ENCODE results near the gene DUT.
"Not testable (repeated sequence)": the region's sequence is repeated elsewhere in the genome, so short reads cannot be mapped to it uniquely, and the experiment has no call there.

The DUT gene

DNA sequence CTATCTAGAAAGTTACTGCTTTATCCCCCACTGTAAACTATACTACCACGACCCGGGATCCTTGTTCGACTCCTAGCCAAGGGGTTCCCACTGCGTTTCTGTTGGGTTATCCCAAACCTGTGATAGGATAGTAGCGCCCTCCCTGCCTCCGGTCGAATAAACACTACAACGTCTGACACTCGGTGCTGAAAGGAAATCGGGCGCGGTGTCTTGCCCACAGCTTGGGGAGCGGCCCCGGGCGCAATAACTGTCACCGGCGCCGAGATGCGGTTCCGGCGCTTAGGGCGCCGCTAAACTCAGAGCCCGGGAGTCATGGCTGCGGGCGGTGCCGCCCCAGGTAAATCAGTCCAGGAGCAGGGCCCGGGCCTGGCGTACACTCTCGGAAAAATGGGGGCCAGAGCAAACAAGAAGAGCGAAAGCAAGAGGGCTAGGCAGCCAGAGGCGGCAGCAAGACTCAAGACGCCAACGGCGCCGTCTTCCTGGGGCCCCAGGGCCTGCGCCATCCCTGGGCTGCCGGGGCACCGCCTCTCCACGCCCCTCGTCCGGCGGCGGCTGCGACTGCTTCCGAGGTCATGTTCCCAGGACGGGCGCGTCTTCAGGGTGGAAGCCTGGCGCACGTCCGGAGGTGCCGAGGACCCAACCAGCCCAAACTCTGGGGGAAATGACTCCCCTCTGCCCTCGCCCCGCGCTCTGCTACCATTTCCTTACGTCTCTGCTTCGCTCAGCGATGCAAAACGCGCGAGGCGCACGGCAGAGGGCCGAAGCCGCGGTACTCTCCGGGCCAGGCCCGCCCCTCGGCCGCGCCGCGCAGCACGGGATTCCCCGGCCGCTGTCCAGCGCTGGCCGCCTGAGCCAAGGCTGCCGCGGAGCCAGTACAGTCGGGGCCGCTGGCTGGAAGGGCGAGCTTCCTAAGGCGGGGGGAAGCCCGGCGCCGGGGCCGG, at the start of gene DUT:
TSS of gene DUT (plus strand) at position 575 of the 941 bp plus-strand sequence. CDS start at position 662, 87 bp downstream.
- DNase-seq (ENCODE audit: low spot score): peak; percentile 69

DNA sequence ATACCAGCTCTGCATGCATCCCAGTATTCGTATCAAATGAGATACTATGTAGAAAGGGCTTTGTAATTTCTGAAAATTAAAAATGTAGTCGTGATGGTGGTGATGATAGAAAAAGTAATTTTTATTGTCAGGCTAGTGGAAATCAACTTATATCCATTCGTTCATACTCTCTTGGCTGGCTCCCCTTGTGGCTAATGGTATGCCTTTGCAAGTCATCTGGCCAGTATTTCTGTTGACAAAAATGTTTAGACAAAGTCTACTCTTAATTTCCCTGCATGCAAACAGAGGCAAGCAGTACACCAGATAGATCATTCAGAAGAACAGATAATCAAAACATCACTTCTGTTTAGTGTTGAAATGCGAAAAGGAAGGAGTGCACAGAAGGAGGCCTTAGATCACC, 49.6 kb upstream of the DUT start:
- no peak for DNase-seq (ENCODE audit: low spot score)

DNA sequence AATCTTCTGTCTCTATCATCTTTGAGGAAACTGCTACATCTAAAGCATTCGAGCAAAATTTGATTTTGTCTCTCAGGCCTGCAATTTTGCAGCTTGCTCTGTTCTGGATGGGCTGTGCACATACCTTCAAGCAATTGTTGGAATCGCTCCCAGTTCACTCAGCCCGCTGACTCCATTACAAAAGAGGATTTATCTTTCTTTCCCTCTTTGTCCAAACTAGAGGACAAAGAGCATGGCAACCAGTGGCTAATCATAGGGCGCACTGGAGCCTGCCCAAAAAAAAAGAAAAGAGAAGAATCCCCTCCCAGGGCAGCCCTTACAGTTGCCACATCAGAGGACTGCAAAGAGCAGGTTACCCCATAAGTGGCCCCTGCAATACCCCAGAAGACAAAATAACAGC, 49.0 kb upstream of the DUT start:
- DNase-seq (ENCODE audit: low spot score): no peak

DNA sequence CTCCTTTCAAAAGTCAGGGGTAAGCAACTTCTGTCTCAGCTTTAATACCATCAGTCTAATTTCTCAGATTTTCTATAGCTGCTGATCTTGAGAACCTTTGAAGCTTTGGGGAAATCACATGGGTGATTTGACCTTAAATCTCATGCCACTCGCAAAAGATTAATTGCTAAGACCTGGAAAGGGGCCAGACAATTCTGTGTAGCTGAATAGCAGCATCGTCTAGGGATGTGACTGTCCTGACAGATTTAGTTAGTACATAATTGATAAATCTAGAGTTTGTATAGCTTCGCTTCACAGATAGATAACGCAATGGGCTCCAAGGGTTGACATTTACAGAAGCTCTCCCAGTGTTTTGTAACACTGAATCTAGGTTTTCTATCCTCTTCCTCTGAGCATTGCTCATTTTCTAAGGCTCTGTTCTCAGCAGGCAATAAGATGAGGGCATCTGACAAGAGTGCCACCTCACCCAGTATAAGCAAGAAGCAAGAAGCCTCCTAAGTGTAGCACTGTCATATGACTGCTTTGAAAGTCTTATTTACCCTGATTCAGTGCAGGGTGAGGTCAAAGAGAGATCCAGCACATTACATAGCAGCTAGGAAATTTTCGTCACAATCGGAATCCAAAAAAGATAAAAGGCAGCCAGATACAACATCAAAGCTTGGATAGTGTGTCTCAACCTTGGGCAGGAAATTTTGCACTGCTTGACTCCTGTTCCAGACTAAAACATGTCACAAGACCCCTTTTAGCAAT, 47.7 kb upstream of the DUT start:
- DNase-seq (ENCODE audit: low spot score): no peak

DNA sequence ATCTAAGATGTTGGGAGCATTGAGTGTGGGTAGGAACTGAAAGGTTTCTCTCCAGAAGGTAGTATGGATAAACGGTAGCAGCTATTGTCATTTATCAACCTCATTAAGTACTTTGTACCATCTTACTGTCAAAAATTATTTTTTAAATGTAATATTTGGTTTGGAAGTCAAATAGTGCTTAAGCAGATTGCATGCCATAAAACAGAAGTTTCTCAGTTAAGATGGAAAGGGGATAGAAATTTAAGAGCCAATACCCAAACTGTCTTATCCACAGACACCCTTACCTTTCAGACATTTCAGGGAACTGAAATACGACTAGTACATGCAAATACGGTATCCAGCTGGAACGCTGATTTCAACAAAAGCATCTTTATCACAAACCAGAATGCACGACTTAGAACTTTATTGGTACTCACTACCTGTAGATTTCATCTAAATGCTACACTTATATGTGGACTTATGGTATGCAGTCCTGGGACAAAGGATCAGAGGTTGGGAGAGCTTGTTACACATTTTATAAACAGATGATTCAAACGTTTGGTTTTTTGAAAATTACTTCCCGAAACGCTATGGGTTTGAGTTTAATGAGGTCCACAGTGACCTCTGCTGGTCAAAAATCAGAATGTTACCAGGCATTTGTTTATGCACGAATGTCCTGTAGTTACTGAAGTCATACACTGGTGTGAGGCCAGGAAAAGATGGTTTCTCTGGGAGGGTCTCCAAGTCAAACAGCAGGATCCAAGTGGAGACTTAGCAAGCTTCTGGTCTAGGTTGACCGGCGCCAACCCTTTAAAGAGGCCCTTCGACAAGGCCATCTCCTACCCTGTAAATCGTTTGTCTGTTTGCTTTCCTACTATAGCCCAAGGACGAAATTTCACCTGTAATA, 45.7 kb upstream of the DUT start:
- peak; percentile 39 for DNase-seq (ENCODE audit: low spot score)

DNA sequence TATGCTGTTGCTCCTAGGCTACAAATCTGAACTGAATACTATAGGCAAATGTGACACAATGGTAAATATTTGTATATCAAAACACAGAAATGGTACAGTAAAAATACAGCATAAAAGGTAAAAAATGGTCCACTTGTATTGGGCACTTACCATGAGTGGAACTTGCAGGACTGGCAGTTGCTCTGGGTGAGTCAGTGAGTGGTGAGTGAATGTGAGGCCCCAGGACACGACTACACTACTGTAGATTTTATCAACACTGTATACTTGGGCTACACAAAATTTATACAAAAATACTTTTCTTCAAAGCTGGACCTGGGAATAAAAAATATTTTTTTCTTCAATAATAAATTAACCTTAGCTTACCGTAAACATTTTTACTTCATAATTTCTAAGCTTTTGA, 41.6 kb upstream of the DUT start:
- no peak for DNase-seq (ENCODE audit: low spot score)

DNA sequence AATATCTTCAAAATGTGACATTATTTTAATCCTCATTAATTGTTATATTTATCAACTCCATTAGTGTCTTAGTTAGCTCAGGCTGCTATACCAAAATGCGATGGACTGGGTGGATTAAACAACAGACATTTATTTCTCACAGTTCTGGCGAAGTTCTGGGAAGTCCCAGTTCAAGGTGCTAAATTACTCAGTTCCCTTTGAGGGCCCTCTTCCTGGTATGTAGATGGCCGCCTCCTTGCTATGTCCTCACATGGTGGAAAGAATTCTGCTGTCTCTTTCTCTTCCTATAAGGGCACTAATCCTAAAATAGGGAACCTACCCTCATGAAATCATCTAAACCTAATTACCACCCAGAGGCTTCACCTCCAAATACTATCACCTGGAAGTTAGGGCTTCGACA, 38.8 kb upstream of the DUT start:
- no peak for DNase-seq (ENCODE audit: low spot score)

DNA sequence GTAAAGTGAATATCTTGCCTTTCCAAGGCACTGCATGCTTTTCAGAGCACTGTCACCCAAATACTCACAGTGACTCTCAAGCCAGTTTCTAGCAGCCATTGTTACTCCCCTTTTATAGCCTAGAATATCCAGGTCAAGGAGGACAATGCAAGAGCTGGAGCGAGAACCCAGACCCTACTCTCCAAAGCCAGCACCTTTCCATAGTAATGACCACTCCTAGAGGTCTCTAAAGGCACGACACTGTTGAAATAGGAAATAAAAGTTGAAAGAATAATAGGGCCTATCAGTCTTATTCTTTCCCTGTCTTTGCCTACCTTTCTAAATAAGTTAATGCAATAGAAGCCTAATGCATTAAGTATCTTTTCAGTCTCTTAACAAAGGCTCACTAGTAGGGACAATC, 33.6 kb upstream of the DUT start:
- no peak for DNase-seq (ENCODE audit: low spot score)

DNA sequence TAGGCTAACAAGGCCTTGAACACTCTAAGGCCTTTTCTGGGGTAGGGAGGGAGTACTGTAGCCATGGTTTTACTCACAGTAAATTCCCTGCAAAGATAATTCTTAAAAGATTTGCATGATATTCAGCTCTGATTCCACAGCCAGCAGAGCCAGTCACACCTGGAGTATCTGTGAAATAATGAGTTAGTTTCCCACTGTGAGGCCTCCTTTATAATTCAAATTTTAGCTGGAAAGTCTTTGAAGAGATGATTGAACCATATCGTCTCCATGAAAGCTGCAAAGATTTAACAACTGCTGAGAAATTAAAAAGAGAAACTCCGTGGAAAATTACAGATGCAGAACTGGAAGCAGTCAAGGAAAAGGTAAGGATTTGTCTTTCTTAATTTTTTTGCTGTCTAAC, 32.3 kb upstream of the DUT start:
- DNase-seq (ENCODE audit: low spot score): no peak

DNA sequence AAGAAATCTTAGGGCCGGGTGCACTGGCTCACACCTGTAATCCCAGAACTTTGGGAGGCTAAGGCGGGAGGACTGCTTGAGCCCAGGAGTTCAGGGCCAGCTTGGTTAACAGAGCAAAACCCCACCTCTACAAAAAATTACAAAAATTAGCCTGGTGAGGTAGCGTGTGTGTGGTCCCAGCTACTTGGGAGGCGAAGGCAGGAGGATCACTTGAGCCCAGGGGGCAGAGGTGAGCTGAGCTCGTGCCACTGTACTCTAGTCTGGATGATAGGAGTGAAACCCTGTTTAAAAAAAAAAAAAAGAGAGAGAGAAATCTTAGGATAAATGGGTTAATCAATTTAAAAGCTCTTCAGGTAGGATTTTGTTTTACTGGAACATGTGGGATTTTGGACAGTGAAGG, 31.2 kb upstream of the DUT start:
- no peak for DNase-seq (ENCODE audit: low spot score)

DNA sequence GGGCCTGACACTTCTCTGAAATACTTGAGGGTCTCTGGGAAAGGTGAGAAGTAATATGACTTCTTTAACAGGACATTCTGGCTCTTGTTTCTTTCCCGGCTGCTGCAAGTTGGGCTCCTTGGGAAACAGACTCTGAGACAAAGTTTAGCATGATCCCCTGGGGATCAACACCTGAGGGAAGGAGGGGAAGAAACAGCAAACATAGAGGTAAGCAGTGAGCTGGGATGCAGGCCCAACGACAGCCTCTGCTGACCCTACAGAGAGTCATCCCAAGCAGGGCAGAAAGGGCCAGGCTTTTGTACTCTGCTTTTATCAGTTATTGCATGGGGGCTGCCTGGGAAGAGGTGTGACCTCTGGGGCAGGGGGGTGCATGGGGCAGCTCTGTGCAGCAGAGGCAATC, 26.8 kb upstream of the DUT start:
- DNase-seq (ENCODE audit: low spot score): no peak

DNA sequence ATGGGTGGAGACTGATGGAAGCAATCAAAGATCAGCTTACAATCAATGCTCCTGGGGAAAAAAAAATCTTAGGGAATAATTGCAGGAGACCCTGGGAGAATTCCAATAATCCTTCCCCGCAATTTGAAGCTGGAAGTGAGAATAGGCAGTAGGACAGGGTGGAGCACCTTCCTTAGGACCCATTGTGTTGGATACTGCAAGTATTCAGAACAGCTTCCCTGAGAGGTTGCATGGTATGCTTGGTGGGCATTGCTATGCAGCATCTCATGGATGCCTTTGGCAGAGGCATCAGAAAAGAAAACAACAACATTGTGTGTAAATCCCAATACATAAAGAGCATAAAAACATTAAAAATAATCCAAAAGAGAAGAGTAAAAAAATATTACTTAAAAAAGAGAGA, 24.6 kb upstream of the DUT start:
- no peak for DNase-seq (ENCODE audit: low spot score)

DNA sequence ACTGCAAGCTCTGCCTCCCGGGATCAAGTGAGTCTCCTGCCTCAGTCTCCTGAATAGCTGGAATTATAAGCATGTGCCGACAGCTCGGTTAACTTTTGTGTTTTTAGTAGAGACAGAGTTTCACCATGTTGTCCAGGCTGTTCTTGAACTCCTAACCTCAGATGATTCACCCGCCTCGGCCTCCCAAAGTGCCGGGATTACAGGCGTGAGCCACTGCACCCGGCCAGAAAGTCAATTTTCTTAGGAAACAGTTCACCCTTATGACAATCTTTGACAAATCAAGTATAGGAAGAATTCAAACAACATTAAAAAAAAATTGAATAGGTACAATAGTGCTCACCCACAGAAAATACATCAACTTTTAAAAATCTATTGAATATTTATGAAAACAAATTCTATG, 23.6 kb upstream of the DUT start:
- DNase-seq (ENCODE audit: low spot score): no peak

DNA sequence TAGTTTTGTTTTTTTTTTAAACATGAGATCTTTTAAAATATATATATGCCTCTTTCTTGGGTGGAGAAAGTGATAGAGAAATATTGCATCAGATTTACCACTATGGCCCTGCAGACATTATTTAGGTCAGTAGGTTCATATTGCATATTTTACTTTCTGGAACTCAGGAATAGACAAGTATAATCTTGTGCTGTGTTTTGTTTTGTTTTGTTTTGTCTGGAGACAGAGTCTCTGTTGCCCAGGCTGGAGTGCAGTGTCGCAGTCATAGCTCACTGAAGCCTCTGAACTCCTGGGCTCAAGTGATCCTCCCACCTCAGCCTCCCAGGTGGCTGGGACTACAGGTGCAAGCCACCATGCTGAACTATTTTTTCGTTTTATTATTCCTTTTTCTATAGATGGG, 21.5 kb upstream of the DUT start:
- no peak for DNase-seq (ENCODE audit: low spot score)

DNA sequence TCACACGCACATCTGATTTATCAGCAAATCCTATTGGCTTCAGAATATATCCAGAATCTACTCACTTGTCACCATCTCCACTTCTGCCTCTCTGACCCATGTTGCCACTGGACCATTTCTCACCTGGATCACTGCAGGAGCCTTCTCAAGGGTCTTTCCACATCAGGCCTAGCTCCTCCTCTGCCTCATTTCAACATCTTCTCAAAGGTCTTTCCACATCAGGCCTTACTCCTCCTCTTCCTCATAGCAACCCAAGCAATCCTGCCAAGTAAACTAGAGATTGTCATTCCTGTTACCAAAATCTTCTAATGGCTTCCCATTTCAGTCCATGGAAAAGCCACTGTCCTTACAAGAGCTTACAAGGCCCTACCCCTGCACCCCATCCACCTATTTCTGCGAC, 18.0 kb upstream of the DUT start:
- DNase-seq (ENCODE audit: low spot score): no peak

DNA sequence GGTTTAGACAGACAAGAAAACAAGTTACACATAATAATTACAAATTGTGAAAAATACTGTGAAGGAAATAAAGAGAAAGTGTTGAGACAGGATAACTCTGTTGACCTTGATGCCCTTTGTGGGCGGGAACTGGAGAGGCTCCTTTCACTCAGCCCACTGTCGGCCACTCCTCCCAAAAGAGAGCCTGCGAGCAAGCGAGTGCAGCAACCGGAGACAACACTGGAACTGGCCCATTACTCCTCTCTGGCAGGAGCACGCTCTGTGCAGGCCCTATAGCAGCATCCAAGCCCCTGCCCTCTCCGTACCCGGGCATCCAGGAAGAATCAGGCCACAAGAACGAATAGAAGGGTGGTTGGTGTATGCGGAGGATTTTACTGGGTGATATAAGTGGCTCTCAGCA, 16.2 kb upstream of the DUT start:
- DNase-seq (ENCODE audit: low spot score): no peak

DNA sequence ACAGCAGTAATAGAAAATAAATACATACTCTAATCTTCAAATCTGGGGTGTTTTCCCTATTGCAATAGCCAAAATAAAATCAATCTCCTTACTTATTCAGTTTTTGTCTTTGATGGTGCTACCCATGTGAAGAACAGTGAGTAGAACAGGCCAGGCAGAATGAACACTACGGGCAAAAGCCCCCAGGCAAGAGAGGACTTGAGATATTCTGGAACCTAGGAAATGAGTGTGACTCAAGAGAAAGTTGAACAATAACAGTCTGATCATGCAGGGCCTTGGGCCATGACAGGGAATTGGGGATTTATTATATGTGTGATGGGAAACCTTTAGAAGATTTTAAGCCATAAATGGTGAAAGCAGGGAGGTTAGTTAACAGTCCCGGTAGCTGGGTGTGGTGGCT, 14.0 kb upstream of the DUT start:
- DNase-seq (ENCODE audit: low spot score): no peak

DNA sequence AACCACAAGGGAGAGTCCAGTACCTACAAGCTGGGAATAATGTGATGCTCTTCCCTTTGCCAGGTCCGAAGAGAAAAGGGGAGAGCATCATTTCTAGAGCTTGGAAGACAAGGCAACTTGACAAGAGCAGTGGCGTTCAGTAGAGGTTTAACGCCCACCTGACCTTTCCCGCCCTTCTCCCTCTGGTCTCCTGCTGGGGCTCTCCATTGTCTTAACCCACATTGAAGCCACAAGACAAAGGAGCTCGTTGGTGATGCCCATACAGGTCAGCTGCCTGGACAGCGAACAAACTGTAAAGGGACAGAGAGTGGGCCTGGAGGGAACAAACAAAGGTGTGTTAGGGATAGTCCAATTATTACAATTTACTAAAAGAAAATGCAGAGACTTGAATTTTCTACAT, 13.1 kb upstream of the DUT start:
- no peak for DNase-seq (ENCODE audit: low spot score)

DNA sequence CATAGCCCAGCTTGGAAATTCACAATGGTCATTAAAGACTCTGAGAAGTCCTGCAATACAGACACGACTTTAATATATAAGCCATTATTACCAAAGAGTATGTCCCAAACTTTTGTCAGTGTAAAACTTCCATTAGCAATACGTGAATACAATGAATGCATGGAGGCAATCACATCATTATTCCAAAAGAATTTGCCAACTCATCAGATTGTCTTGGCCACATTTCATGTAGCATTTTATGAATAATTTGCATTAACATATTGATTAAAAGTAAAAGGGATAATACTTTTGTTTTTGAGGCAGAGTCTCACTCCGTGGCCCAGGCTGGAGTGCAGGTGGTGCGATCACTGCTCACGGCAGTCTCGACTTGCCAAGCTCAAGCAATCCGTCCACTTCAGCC, 7.9 kb upstream of the DUT start:
- no peak for DNase-seq (ENCODE audit: low spot score)

DNA sequence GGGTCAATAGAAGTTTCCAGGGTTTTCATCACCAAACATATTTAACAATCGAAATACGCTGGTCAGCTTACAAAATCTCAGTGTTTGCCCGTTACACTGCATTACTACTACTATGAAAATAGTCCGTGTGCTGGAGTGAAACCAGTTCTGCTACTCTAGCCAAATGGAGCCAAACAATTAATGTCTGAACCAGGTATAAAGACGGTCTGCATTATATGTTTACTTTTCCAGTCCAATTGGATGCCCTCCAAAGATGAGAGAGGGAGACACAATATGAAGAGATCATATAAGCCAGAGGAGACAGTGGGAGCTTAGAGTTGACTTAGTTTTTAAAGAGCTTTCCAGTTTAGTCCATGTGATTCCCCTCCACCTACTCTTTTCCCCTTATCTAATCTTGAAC, 6.3 kb upstream of the DUT start:
- no peak for DNase-seq (ENCODE audit: low spot score)

DNA sequence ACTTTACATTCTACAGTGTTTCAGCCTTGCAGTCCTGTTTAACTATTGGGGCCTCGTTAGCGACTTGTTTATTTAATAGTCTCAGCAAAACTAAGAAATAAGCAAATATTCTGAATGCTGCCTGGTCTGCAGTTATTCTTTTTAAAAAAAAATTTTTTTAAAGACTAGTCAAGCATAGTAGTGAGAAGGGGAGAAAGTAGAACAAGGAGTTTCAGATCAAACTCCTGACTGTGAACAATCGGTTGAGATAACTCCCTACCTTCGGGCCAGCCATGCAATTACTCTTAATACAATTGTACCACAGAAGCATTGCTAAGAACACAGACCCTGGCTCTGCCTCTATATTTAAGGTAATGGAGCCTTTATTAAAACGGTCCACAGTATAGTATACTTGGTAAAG, 5.8 kb upstream of the DUT start:
- DNase-seq (ENCODE audit: low spot score): no peak

DNA sequence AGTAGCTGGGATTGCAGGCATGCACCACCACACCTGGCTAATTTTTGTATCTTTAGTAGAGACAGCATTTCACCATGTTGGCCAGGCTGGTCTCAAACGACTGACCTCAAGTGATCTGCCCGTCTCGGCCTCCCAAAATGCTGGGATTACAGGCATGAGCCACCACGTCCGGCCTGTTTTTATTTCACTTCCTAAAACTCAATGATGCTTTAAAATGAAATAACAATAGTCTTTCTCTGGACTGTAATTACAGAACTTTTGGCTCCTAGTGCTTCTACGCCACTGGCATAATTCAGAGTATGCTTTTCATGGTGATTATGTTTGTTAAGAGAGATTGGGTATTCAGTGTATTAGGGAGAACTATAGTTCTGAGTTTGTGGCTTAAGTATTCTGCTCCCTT, 5.0 kb upstream of the DUT start:
- DNase-seq (ENCODE audit: low spot score): not testable (repeated sequence)
